Measurements from ENCODE around the gene CABCOCO1. TPM values are rescaled to one million over a fixed set of nuclear protein-coding genes. Genes with fewer than 3 reads are reported as not detected.

The CABCOCO1 gene
- total and polyA plus RNA-seq, 2 of the 13 experiments (the other 11 are each of a cell fraction or from before 2014, with no cell fraction given): not detected

Other genes starting within 250 kb of the CABCOCO1 start
- not detected in 2 replicates for gene TMEM26, start 209.5 kb upstream of the CABCOCO1 start, total RNA-seq (2016; rRNA removed; fragmentation: Illumina TruSeq; extraction: Trizol)
- not detected in 2 replicates for gene TMEM26, start 209.5 kb upstream of the CABCOCO1 start, polyA plus RNA-seq (2011; rRNA removed)
- 6.2 and 7.9 TPM in 2 replicates for gene ARID5B, start 238.8 kb downstream of the CABCOCO1 start, total RNA-seq (2016; rRNA removed; fragmentation: Illumina TruSeq; extraction: Trizol)
- gene ARID5B, start 238.8 kb downstream of the CABCOCO1 start, polyA plus RNA-seq (2011; rRNA removed): 14.5 and 21.1 TPM in 2 replicates

All from HepG2 (cell line).